Measurements from ENCODE around the gene PHF2. TPM values are rescaled to one million over a fixed set of nuclear protein-coding genes. Genes with fewer than 3 reads are reported as not detected.

The PHF2 gene
- total RNA-seq, 1 experiment from 2014 or later = 11.6 TPM

GRCh38 chr9:93698140-93698908 lies 121.9 kb downstream of the PHF2 start:
- TF ChIP-seq ARID4B (CRISPR knock-in tag; IDR thresholded peaks at IDR 0.05; ENCODE audit: borderline replicate concordance) = no peak
- no peak for TF ChIP-seq ZNF416 (CRISPR knock-in tag; IDR thresholded peaks at IDR 0.05)
- no peak for DNase-seq (ENCODE audit: low spot score)
- CTCF ChIA-PET = no interaction called here
- H3K27me3 Mint-ChIP-seq (ENCODE audit: low read depth) = no peaks in the 10 kb centered on the region
- POLR2A ChIA-PET = no interaction called here
- peaks cover 45% of the 10 kb centered on the region for H3K9me3 Mint-ChIP-seq
- no peaks in the 10 kb centered on the region for H3K4me1 Mint-ChIP-seq
- ATAC-seq = no peak
- H3K27ac Mint-ChIP-seq = no peak overlapping the region
- peaks cover 9% of the 10 kb centered on the region for H3K36me3 Mint-ChIP-seq
- H3K4me3 Mint-ChIP-seq = no peak overlapping the region

GRCh38 chr9:93699650-93700049 lies 123.3 kb downstream of the PHF2 start:
- DNase-seq (ENCODE audit: low spot score) (no peak), ATAC-seq (no peak)
- CTCF ChIA-PET = no interaction called here
- POLR2A ChIA-PET = no interaction called here
- no peaks in the 10 kb centered on the region for H3K27me3 Mint-ChIP-seq (ENCODE audit: low read depth)
- H3K36me3 Mint-ChIP-seq = peaks cover 13% of the 10 kb centered on the region
- H3K4me1 Mint-ChIP-seq = no peaks in the 10 kb centered on the region
- H3K4me3 Mint-ChIP-seq = no peak overlapping the region
- no peak overlapping the region for H3K27ac Mint-ChIP-seq
- peaks cover 53% of the 10 kb centered on the region for H3K9me3 Mint-ChIP-seq
- TF ChIP-seq ZNF532 (CRISPR knock-in tag; IDR thresholded peaks at IDR 0.05; ENCODE audit: borderline replicate concordance) (no peak), TCF7 (CRISPR knock-in tag; IDR thresholded peaks at IDR 0.05; ENCODE audit: low read depth) (no peak), RORB (CRISPR knock-in tag; IDR thresholded peaks at IDR 0.05) (no peak), ZNF219 (CRISPR knock-in tag; IDR thresholded peaks at IDR 0.05; ENCODE audit: borderline replicate concordance) (no peak), NR3C1 (CRISPR knock-in tag; conservative IDR thresholded peaks at IDR 0.05; ENCODE audit: low read depth) (no peak), GRHL2 (CRISPR knock-in tag; IDR thresholded peaks at IDR 0.05; ENCODE audit: insufficient replicate concordance, severe bottlenecking) (no peak), HMGXB4 (CRISPR knock-in tag; IDR thresholded peaks at IDR 0.05) (no peak), TEAD1 (CRISPR knock-in tag; IDR thresholded peaks at IDR 0.05) (no peak), JAZF1 (CRISPR knock-in tag; IDR thresholded peaks at IDR 0.05) (no peak), CREM (CRISPR knock-in tag; IDR thresholded peaks at IDR 0.05) (no peak), ZNF671 (CRISPR knock-in tag; IDR thresholded peaks at IDR 0.05) (no peak), ATF3 (CRISPR knock-in tag; conservative IDR thresholded peaks at IDR 0.05) (no peak), FOXJ3 (CRISPR knock-in tag; IDR thresholded peaks at IDR 0.05; ENCODE audit: borderline replicate concordance) (no peak)
- TF ChIP-seq, protein P1, sequence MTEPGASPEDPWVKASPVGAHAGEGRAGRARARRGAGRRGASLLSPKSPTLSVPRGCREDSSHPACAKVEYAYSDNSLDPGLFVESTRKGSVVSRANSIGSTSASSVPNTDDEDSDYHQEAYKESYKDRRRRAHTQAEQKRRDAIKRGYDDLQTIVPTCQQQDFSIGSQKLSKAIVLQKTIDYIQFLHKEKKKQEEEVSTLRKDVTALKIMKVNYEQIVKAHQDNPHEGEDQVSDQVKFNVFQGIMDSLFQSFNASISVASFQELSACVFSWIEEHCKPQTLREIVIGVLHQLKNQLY (CRISPR knock-in tag; IDR thresholded peaks at IDR 0.05) = no peak
- TF ChIP-seq, protein P2, sequence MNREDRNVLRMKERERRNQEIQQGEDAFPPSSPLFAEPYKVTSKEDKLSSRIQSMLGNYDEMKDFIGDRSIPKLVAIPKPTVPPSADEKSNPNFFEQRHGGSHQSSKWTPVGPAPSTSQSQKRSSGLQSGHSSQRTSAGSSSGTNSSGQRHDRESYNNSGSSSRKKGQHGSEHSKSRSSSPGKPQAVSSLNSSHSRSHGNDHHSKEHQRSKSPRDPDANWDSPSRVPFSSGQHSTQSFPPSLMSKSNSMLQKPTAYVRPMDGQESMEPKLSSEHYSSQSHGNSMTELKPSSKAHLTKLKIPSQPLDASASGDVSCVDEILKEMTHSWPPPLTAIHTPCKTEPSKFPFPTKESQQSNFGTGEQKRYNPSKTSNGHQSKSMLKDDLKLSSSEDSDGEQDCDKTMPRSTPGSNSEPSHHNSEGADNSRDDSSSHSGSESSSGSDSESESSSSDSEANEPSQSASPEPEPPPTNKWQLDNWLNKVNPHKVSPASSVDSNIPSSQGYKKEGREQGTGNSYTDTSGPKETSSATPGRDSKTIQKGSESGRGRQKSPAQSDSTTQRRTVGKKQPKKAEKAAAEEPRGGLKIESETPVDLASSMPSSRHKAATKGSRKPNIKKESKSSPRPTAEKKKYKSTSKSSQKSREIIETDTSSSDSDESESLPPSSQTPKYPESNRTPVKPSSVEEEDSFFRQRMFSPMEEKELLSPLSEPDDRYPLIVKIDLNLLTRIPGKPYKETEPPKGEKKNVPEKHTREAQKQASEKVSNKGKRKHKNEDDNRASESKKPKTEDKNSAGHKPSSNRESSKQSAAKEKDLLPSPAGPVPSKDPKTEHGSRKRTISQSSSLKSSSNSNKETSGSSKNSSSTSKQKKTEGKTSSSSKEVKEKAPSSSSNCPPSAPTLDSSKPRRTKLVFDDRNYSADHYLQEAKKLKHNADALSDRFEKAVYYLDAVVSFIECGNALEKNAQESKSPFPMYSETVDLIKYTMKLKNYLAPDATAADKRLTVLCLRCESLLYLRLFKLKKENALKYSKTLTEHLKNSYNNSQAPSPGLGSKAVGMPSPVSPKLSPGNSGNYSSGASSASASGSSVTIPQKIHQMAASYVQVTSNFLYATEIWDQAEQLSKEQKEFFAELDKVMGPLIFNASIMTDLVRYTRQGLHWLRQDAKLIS (CRISPR knock-in tag; IDR thresholded peaks at IDR 0.05; ENCODE audit: borderline replicate concordance) = no peak
